ENCODE measurements around the gene CDK6.

CDK6 gene

DNA sequence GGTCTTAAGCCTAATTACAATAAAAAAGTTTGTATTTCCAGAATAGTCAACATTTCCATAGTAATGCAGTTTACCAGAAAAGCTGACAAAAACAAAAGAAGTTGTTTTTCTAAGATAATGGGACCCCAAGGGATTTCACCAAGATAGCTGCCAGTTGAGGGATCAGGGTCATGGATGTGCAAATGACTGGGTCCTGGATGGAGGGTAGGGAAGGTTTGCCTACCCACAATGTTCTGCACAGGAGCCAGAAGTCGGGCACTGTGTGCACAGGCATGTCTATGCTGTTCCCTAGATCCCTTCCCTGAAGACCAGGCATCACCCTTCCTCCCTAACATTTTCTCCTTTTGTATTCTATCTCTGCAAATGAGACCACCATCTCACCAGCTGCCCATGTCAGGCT, 152.1 kb downstream of the CDK6 start:
- DNase-seq (ENCODE audit: low read depth), result no peak
- TF ChIP-seq, protein P1, sequence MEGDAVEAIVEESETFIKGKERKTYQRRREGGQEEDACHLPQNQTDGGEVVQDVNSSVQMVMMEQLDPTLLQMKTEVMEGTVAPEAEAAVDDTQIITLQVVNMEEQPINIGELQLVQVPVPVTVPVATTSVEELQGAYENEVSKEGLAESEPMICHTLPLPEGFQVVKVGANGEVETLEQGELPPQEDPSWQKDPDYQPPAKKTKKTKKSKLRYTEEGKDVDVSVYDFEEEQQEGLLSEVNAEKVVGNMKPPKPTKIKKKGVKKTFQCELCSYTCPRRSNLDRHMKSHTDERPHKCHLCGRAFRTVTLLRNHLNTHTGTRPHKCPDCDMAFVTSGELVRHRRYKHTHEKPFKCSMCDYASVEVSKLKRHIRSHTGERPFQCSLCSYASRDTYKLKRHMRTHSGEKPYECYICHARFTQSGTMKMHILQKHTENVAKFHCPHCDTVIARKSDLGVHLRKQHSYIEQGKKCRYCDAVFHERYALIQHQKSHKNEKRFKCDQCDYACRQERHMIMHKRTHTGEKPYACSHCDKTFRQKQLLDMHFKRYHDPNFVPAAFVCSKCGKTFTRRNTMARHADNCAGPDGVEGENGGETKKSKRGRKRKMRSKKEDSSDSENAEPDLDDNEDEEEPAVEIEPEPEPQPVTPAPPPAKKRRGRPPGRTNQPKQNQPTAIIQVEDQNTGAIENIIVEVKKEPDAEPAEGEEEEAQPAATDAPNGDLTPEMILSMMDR (IDR thresholded peaks at IDR 0.05; ENCODE audit: low read depth, low read length, missing control alignments), result no peak
- in situ Hi-C loops (cut with HindIII; ENCODE audit: low sequenced_read_pairs), result no loop called here
- H3K4me3 ChIP-seq (ENCODE audit: low read depth, low read length), result no peak overlapping the region

GRCh38 chr7:92682903-92683539, 153.4 kb downstream of the CDK6 start:
- no peak overlapping the region for H3K4me3 ChIP-seq (ENCODE audit: low read depth, low read length)
- TF ChIP-seq, protein P1 (IDR thresholded peaks at IDR 0.05; ENCODE audit: low read depth, low read length, missing control alignments), result no peak
- in situ Hi-C loops (cut with HindIII; ENCODE audit: low sequenced_read_pairs), result no loop called here
- DNase-seq (ENCODE audit: low read depth), result no peak

DNA sequence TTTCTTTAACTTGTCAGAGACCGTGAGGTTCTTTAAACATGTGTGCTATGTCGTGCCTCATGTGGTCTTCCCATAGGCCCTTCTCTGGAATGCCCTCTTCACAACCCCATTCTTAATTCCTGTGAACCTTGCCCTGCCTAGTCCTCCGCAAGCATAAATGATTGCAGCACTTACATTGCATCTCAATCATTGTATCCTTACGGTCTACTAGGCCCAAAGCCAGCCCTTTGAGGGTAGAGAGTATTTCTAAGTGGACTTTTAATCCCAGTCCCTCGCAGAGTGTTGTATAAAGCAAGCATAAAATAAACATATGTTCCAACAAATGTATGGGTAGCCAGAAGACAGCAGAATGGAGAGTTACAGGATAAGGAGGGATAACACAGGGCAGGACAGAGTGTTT, 154.0 kb downstream of the CDK6 start:
- TF ChIP-seq, protein P1 (IDR thresholded peaks at IDR 0.05; ENCODE audit: low read depth, low read length, missing control alignments), result no peak

GRCh38 chr7:92681633-92682032, 154.7 kb downstream of the CDK6 start:
- in situ Hi-C loops (cut with HindIII; ENCODE audit: low sequenced_read_pairs), result no loop called here
- TF ChIP-seq, protein P1 (IDR thresholded peaks at IDR 0.05; ENCODE audit: low read depth, low read length, missing control alignments), result no peak
- no peak for DNase-seq (ENCODE audit: low read depth)
- no peak overlapping the region for H3K4me3 ChIP-seq (ENCODE audit: low read depth, low read length)

More for the DNA sequence above, 154.0 kb downstream of the CDK6 start:
- in situ Hi-C loops (cut with HindIII; ENCODE audit: low sequenced_read_pairs), result no loop called here
- no peak for DNase-seq (ENCODE audit: low read depth)
- H3K4me3 ChIP-seq (ENCODE audit: low read depth, low read length), result no peak overlapping the region

- in situ Hi-C loops (cut with HindIII; ENCODE audit: low sequenced_read_pairs), result no loop called here
- no peak overlapping the region for H3K4me3 ChIP-seq (ENCODE audit: low read depth, low read length)
- DNase-seq (ENCODE audit: low read depth), result no peak
- TF ChIP-seq, protein P1 (IDR thresholded peaks at IDR 0.05; ENCODE audit: low read depth, low read length, missing control alignments), result no peak
These were observed 155.9 kb downstream of the CDK6 start for GRCh38 chr7:92680442-92680841.

GRCh38 chr7:92678291-92678920, 158.0 kb downstream of the CDK6 start:
- DNase-seq (ENCODE audit: low read depth), result no peak
- TF ChIP-seq, protein P1 (IDR thresholded peaks at IDR 0.05; ENCODE audit: low read depth, low read length, missing control alignments), result no peak
- in situ Hi-C loops (cut with HindIII; ENCODE audit: low sequenced_read_pairs), result no loop called here
- no peak overlapping the region for H3K4me3 ChIP-seq (ENCODE audit: low read depth, low read length)
